ENCODE data around the gene BCS1L.

Gene BCS1L, protein sequence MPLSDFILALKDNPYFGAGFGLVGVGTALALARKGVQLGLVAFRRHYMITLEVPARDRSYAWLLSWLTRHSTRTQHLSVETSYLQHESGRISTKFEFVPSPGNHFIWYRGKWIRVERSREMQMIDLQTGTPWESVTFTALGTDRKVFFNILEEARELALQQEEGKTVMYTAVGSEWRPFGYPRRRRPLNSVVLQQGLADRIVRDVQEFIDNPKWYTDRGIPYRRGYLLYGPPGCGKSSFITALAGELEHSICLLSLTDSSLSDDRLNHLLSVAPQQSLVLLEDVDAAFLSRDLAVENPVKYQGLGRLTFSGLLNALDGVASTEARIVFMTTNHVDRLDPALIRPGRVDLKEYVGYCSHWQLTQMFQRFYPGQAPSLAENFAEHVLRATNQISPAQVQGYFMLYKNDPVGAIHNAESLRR

GRCh38 chr2:218659258-218659987, at the start of gene BCS1L, which contains the start of gene ZNF142:
BCS1L (plus strand) TSS chr2:218659683; CDS start chr2:218660988, 1,305 bp downstream.
ZNF142 (minus strand) TSS chr2:218659623; CDS start chr2:218656429, 3,194 bp downstream.
- DNase-seq = peak; percentile 88 to 95 (median 93)

- DNase-seq = no peak
Measured at GRCh38 chr2:218615868-218616315, 43.6 kb upstream of the BCS1L start.

DNA sequence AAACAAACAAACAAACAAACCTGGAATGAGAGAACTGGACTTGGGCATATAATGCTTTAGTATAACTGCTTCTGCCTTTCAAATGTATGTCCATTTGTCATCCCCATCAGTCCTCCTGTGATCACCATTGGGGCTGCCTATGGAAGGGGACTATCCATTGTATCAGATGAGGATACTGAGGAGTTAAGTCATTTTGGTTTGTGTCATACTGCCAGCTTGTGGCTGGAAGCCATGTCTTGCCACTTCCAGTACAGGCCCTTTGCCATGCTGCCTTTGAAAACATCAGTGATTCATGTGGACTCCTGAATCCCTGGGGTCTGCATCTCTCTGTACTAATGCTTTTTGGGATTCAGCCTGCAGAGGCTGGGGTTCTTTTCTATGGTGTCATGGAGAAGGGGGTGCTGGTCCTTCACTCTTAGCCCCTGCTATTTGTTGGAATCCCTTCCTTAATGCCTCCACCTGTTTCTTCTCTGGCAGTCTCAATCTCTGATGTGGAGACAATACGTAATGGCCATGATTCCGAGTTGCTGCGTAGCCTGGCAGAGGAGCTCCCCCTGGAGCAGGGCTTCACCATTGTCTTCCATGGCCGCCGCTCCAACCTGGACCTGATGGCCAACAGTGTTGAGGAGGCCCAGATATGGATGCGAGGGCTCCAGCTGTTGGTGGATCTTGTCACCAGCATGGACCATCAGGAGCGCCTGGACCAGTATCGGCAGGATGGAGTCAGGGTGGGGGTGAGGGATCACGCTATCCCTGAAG, 41.2 kb upstream of the BCS1L start:
- peak in 1 of 3 donors; percentile 6 for DNase-seq

DNA sequence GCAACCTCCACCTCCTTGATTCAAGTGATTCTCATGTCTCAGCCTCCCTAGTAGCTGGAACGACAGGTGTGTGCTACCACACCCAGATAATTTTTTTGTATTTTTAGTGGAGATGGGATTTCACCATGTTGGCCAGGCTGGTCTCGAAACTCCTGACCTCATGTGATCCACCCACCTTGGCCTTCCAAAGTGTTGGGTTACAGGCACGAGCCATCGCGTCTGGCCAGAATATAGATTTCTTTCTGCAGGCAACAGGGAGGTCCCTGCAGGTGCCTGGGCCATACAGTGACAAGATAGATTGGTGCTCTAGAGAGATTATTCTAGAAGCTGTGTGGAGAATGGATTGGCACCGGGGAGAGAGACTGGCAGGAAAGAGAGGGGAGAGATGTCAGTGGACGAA, 38.5 kb upstream of the BCS1L start:
- no peak for DNase-seq

DNA sequence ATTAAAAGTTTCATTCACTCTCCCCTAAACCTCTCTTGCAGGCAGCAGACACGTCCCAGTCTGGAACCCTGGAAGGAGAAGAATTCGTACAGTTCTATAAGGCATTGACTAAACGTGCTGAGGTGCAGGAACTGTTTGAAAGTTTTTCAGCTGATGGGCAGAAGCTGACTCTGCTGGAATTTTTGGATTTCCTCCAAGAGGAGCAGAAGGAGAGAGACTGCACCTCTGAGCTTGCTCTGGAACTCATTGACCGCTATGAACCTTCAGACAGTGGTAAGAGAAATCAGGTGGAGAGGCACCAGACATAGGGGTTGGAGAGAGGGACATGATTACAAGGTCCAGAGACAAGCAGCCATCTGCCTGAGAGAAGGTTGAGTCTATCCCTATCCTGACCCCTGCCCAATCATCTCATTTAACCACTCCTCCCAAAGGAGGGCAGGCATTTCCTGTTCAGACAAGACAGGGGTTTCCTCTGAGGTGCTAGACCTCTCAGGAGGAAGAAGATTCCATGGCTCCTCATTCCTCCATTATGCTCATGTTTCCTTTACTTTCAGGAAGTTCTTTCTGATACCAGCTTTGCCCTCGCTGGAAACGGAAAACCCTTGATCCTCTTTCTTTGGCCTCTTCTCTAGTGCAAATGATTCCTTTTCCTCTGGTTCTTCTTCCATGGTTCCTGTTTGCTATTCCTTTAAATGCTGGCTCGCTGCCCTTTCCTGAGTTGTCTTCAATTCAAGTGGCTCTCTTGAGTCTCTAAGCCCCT, 36.7 kb upstream of the BCS1L start:
- DNase-seq = peak; percentile 34 to 44 (median 41)

DNA sequence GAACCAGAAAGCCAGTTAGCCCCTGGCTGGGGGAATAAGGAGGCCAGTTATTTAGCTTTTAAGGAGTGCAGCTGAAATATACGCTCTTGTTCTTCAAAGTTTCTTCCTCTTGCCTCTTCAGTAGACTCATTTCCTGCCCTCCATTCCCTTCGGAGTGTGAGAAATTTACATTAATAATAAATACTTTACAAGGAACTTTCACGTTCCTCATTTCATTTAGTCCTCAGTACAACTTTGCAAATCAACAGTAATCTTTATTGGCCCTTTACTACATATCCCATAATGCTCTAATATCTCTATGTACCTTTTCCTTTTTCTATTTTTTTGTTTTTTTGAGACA, 36.1 kb upstream of the BCS1L start:
- peak in 2 of 3 donors; percentile 49 to 51 for DNase-seq

DNA sequence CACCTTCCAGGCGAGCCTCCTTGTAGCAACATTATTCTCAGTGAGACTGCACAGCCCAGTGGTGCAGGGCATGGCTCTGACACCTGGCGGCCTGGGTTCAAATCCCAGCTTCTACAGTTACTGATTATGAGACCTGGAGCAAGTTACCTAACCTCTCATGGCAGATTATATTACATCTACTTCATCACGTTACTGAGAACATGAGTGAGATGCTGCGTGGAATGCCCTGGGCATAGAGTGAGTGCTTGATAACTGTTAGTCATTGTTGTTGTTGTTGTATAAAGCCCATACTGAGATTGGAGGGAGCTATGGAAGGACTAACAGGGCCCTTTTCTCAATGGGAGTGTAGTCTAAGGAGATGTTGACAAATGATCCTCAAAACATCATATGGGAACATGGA, 33.1 kb upstream of the BCS1L start:
- no peak for DNase-seq

GRCh38 chr2:218627939-218628338, 31.5 kb upstream of the BCS1L start:
- DNase-seq = no peak

DNA sequence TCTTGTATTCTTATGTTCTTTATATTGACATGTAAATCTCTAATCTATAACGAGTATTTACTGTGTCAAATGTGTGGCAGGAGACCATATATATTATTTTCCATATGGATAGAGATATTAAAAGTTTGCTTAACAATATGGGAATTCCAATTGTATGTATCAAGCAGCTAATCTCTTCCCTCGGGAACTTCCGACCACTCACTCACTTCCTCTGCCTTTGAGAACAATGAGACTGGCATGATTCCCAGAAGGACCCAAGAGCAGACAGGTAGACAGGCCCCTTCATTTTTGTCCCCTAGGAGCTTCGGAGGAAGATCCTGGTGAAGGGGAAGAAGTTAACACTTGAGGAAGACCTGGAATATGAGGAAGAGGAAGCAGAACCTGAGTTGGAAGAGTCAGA, 27.6 kb upstream of the BCS1L start:
- DNase-seq = no peak

DNA sequence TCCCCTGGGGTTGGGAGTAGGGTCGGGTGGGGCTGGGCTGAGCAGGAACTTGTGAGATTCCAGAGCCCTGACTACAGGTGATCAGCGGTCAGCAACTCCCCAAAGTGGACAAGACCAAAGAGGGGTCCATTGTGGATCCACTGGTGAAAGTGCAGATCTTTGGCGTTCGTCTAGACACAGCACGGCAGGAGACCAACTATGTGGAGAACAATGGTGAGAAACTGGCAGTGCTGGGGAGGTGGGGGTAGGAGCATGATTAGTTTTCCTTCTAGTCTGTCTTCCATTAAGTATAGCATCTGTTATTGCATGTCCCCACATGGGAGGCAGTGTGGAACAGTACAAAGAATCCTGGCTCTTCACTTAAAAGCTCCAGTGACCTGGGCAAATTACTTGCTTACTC, 23.8 kb upstream of the BCS1L start:
- no peak for DNase-seq

GRCh38 chr2:218638372-218638771, 21.1 kb upstream of the BCS1L start:
- no peak for DNase-seq

DNA sequence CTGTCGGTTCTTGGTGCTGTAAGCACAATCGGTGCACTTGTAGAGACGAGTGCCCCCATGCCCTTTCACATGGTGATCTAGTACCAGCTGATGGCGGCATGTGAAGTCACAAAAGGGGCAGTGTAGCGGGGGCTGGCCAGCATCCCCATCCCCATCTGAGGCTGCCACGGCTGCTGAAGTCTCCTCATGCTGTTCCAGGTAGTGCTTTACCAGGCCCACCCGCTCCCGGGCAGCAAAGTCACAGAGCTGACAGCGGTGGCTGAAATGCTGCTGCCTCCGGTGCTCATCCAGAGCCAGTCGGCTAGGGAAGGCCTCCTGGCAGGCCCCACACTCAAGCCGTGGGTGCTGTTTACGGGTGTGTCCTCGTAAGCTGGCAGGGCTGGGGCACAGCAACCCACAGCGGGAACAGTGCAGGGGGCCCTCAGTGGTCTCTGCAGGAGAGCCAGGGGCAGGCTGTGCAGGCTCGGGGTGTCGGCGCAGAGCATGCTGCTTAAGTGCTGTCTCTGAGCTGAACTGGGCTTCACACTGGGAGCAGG, 17.3 kb upstream of the BCS1L start:
- no peak for DNase-seq

- no peak for DNase-seq
Measured at GRCh38 chr2:218642786-218643185, 16.7 kb upstream of the BCS1L start.

DNA sequence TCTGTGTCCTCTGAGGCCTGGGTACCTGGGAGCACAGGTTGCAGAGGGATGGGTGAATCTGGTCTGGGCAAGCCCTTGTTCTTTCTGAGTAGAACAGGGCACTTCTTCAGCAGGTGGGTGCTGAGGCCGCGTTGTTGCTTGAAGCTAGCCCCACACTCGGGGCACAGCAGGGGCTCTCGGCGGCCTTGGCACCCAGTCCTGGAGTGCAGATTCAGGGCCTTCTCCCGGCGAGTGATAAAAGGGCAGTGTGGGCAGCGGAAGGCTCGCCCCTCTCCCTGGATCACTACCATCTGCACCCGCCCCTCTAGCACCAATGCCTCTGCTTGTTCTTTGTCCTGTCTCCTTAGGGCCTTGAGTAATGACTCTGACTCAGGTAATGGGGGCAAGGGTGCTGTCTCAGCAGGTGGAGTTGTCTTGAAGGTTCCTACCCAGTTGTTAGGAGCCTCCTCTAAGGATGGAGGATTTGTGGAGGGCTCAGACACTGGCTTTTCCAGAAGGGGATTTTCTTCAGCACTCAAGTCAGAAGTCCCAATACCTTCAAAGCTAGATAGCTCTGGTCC, 15.7 kb upstream of the BCS1L start:
- DNase-seq = no peak

GRCh38 chr2:218644721-218645120, 14.8 kb upstream of the BCS1L start:
- DNase-seq = no peak

DNA sequence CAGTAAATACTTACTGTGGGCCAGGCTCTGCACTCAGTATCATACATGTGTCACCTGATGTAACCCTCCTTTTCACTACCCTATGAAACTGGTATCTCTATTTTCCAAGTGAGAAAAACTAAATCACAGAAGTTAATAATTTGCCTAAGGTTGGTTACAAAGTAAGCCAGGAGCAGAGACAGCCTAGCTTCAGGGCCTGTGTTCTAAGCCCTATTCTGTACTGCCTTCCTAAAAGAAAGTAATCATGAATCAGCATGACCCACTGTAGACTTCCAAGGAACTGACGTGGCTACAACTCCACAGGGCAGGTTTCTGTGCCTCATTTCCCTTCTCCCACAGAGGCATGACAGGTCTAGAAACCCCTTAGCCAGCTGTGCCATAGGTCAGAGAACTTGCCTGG, 14.4 kb upstream of the BCS1L start:
- DNase-seq = no peak

- DNase-seq = peak; percentile 70 to 76 (median 73)
Measured at GRCh38 chr2:218648088-218648786, 11.2 kb upstream of the BCS1L start.

DNA sequence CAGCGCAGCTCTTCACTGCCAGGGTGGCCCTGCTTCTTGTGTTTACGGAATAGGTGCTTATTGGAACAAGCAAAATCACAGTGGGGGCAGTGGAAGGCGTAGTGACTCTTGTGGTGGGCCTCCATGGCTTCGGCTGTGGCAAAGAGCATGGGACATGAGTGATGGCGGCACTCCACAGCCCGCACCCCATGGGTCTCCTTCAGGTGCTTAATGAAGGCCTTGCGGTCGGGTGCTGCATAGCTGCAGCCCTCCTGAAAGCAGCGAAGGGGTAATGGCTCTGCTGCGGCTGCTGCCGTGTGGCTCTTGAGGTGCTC, 10.7 kb upstream of the BCS1L start:
- DNase-seq = no peak

- no peak for DNase-seq
Measured at GRCh38 chr2:218655751-218656150, 3.7 kb upstream of the BCS1L start.

- peak; percentile 56 to 66 (median 62) for DNase-seq
Measured at GRCh38 chr2:218658671-218659257, 719 bp upstream of the BCS1L start.

GRCh38 chr2:218659988-218660358, 490 bp downstream of the BCS1L start:
- no peak for DNase-seq
